WERI-Rb-1 (cell line): ENCODE results near the gene APOBEC2.

ENCODE experiments used
- DNase-seq: peaks from one replicate; pipeline ENCODE4 v3.0.0-alpha.2; 2020
- H3K27ac ChIP-seq: fragments of 250-450 bp; sonication (Bioruptor Pico); 2 replicates; pipeline ENCODE4 v1.5.1; 2020; ENCODE audit warnings: mild to moderate bottlenecking, moderate library complexity
- H3K27me3 ChIP-seq: fragments of 250-450 bp; sonication (Bioruptor Pico); 2 replicates; pipeline ENCODE4 v1.5.1; 2021; ENCODE audit warnings: mild to moderate bottlenecking, low read depth, moderate library complexity; ENCODE audit not compliant: insufficient read depth, severe bottlenecking
- H3K36me3 ChIP-seq: fragments of 250-450 bp; sonication (Bioruptor Pico); 2 replicates; pipeline ENCODE4 v1.5.1; 2020; ENCODE audit warnings: mild to moderate bottlenecking, moderate library complexity
- H3K4me3 ChIP-seq: 2 replicates; pipeline ENCODE4 v1.5.1; 2011; ENCODE audit warnings: low read depth, mild to moderate bottlenecking, control low read depth, low read length
- H3K9me3 ChIP-seq: fragments of 250-450 bp; sonication (Bioruptor Pico); 2 replicates; pipeline ENCODE4 v1.5.1; 2021; ENCODE audit warnings: mild to moderate bottlenecking, moderate library complexity; ENCODE audit not compliant: severe bottlenecking
- CTCF ChIP-seq: IDR thresholded peaks from 2 replicates; pipeline ENCODE4 v1.5.1; 2011; ENCODE audit warnings: low read depth, mild to moderate bottlenecking, control low read depth, inconsistent platforms, low read length

The APOBEC2 gene

GRCh38 chr6:41039060-41039998, 13.7 kb upstream of the APOBEC2 start, which contains the start of gene UNC5CL:
Gene UNC5CL, minus strand, starts transcription at chr6:41039221. Its CDS starts 4,147 bp downstream, at chr6:41035074.
- Histone ChIP-seq H3K4me3 (no peak within 1 kb of the TSS), H3K27ac (no peak within 1 kb of the TSS)
- peak; percentile 85 for DNase-seq

GRCh38 chr6:41040101-41040939, 12.7 kb upstream of the APOBEC2 start:
- H3K27me3 ChIP-seq: no peaks in the 10 kb centered on the region
- no peak for DNase-seq
- no peaks in the 10 kb centered on the region for H3K36me3 ChIP-seq
- no peaks in the 10 kb centered on the region for H3K9me3 ChIP-seq
- H3K27ac ChIP-seq: no peak overlapping the region
- TF ChIP-seq CTCF: no peak
- H3K4me3 ChIP-seq: no peak overlapping the region

More at GRCh38 chr6:41039060-41039998, 13.7 kb upstream of the APOBEC2 start, which contains the start of gene UNC5CL:
- Histone ChIP-seq H3K36me3 (no peaks in the 10 kb centered on the region), H3K27me3 (no peaks in the 10 kb centered on the region), H3K9me3 (no peaks in the 10 kb centered on the region)
- TF ChIP-seq CTCF: peak; percentile 94

GRCh38 chr6:41040940-41041536, 12.0 kb upstream of the APOBEC2 start:
- no peaks in the 10 kb centered on the region for H3K9me3 ChIP-seq
- no peaks in the 10 kb centered on the region for H3K27me3 ChIP-seq
- no peak for TF ChIP-seq CTCF
- H3K27ac ChIP-seq: no peak overlapping the region
- H3K4me3 ChIP-seq: no peak overlapping the region
- H3K36me3 ChIP-seq: no peaks in the 10 kb centered on the region
- DNase-seq: no peak

DNA sequence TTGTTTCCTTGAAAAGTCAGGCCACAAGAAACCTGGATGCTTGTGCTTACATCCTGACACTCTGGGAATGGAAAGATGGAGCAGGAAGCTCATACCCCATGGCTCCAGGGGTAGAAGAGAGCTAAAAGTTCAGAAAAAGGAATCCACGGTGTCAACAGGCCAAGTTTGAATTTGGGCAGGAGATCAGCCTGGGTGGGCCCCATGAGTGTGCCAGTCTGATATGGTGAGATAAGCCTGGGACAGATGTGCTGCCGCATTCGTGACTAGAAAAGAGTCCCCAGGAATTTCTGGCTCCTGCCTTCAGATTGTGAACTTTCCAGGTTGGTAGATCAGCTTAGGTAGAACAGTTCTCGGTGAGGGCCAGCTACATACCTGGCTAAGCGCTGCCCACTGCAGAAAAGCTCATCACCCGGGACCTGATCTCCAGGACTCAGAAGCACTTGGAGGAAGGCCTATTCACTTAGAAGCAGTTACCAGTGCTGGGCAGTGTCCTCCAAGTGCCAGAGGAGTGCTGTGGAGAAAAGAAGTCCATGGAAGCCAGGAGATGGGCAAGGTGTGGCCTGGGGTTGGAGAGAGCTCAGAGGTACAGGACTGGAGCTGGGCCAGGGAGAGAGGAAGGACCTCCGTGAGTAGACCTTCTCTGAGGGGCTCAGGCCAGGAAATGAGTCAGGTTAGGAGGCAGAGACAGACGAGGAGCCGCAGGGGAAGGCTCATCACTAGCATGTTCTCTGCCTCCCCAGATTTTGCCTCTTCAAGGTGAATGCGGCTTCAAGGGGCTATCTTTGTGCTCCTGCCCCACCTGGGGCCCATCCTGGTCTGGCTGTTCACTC, 10.6 kb upstream of the APOBEC2 start, which contains the start of gene TSPO2:
Gene TSPO2 (plus strand): TSS at position 242 of the 830 bp plus-strand sequence. CDS start 519 bp downstream, at position 761.
- Histone ChIP-seq H3K9me3 (no peaks in the 10 kb centered on the region), H3K27me3 (no peaks in the 10 kb centered on the region), H3K36me3 (no peaks in the 10 kb centered on the region), H3K27ac (no peak within 1 kb of the TSS), H3K4me3 (no peak within 1 kb of the TSS)
- TF ChIP-seq CTCF: no peak
- DNase-seq: no peak

GRCh38 chr6:41043151-41043550, 9.9 kb upstream of the APOBEC2 start:
- TF ChIP-seq CTCF: no peak
- H3K36me3 ChIP-seq: no peaks in the 10 kb centered on the region
- no peak overlapping the region for H3K4me3 ChIP-seq
- H3K9me3 ChIP-seq: no peaks in the 10 kb centered on the region
- DNase-seq: no peak
- H3K27ac ChIP-seq: no peak overlapping the region
- H3K27me3 ChIP-seq: no peaks in the 10 kb centered on the region
